HepG2 (cell line): ENCODE data around the gene CCDC9B. TPM values are rescaled to one million over a fixed set of nuclear protein-coding genes. Genes with fewer than 3 reads are reported as not detected.
A peak's percentile ranks its signal among the peaks of the same experiment; 100 is the strongest.

Experiments used
- DNMT3B ChIP-seq: conservative IDR thresholded peaks from 2 replicates; pipeline ENCODE4 v1.6.1; 2016; ENCODE audit warnings: missing biosample characterization, control low read depth
- ESRRA ChIP-seq: sonication (generic); formaldehyde crosslinking; IDR thresholded peaks from 2 replicates; pipeline ENCODE4 v1.5.1; 2020; ENCODE audit warnings: mild to moderate bottlenecking, low read depth, missing genetic modification reagents
- FOXJ3 ChIP-seq: sonication (generic); formaldehyde crosslinking; IDR thresholded peaks from 2 replicates; pipeline ENCODE4 v1.4.0; 2020; ENCODE audit warnings: missing genetic modification reagents, mild to moderate bottlenecking, borderline replicate concordance
- GMEB2 ChIP-seq: IDR thresholded peaks from 2 replicates; pipeline ENCODE4 v1.6.1; 2016; ENCODE audit warnings: missing biosample characterization, missing genetic modification reagents, low read depth
- HOXA3 ChIP-seq: sonication (generic); formaldehyde crosslinking; IDR thresholded peaks from 2 replicates; pipeline ENCODE4 v1.5.0; 2020; ENCODE audit warnings: missing genetic modification reagents
- MIER3 ChIP-seq: IDR thresholded peaks from 2 replicates; pipeline ENCODE4 v1.6.1; 2016; ENCODE audit warnings: missing compliant biosample characterization, borderline replicate concordance
- NR1H2 ChIP-seq: sonication (generic); formaldehyde crosslinking; IDR thresholded peaks from 2 replicates; pipeline ENCODE4 v1.8.1; 2022; ENCODE audit warnings: low read depth, missing genetic modification reagents, borderline replicate concordance
- PHB2 ChIP-seq: fragments of 450-650 bp; IDR thresholded peaks from 2 replicates; pipeline ENCODE4 v1.6.1; 2018; ENCODE audit not compliant: partially characterized antibody
- PRDM4 ChIP-seq: sonication (generic); formaldehyde crosslinking; IDR thresholded peaks from 2 replicates; pipeline ENCODE4 v1.9.0; 2021; ENCODE audit warnings: missing genetic modification reagents, borderline replicate concordance
- TARDBP ChIP-seq: sonication (generic); formaldehyde crosslinking; IDR thresholded peaks from 2 replicates; pipeline ENCODE4 v1.8.0; 2022; ENCODE audit warnings: mild to moderate bottlenecking, missing genetic modification reagents
- TBX2 ChIP-seq: sonication (generic); formaldehyde crosslinking; IDR thresholded peaks from 2 replicates; pipeline ENCODE4 v1.5.0; 2020; ENCODE audit warnings: missing genetic modification reagents, mild to moderate bottlenecking, borderline replicate concordance
- TCF7 ChIP-seq: sonication (generic); IDR thresholded peaks from 2 replicates; pipeline ENCODE4 v1.6.1; 2016; ENCODE audit warnings: antibody characterized with exemption, low read depth
- ZBTB14 ChIP-seq: sonication (generic); formaldehyde crosslinking; IDR thresholded peaks from 2 replicates; pipeline ENCODE4 v1.4.0; 2020; ENCODE audit warnings: missing genetic modification reagents
- ZBTB26 ChIP-seq: IDR thresholded peaks from 2 replicates; pipeline ENCODE4 v1.6.1; 2016; ENCODE audit warnings: missing compliant biosample characterization, missing genetic modification reagents, borderline replicate concordance
- ZFAT ChIP-seq: sonication (generic); formaldehyde crosslinking; conservative IDR thresholded peaks from 2 replicates; pipeline ENCODE4 v1.8.1; 2023; ENCODE audit warnings: missing genetic modification reagents, inconsistent platforms
- ZFYVE20 ChIP-seq: sonication (generic); formaldehyde crosslinking; IDR thresholded peaks from 2 replicates; pipeline ENCODE4 v1.8.0; 2023; ENCODE audit warnings: low read depth, mild to moderate bottlenecking, moderate library complexity, missing genetic modification reagents, borderline replicate concordance
- ZNF207 ChIP-seq: fragments of 450-650 bp; IDR thresholded peaks from 2 replicates; pipeline ENCODE4 v1.6.1; 2016; ENCODE audit warnings: antibody characterized with exemption, borderline replicate concordance
- ZNF225 ChIP-seq: sonication (generic); formaldehyde crosslinking; IDR thresholded peaks from 2 replicates; pipeline ENCODE4 v1.4.0; 2020; ENCODE audit warnings: mild to moderate bottlenecking, missing genetic modification reagents
- ZNF570 ChIP-seq: sonication (generic); formaldehyde crosslinking; IDR thresholded peaks from 2 replicates; pipeline ENCODE4 v1.4.0; 2020; ENCODE audit warnings: mild to moderate bottlenecking, missing genetic modification reagents, borderline replicate concordance
- ZNF75D ChIP-seq: sonication (generic); formaldehyde crosslinking; IDR thresholded peaks from 2 replicates; pipeline ENCODE4 v1.8.1; 2023; ENCODE audit warnings: missing genetic modification reagents, mild to moderate bottlenecking, borderline replicate concordance
- polyA plus RNA-seq, 8 experiments: library from polyadenylated mRNA; depleted of rRNA in 3 of 8; stranded (reverse) in 7 of 8; unstranded in 1 of 8; fragments of >200 nt; fragmentation: Illumina TruSeq in 4 of 8; extraction: Trizol in 4 of 8; gene quantifications; 2 replicates each; pipeline versions ENCODE4 v1.2.1 to v1.2.3, GENCODE V29; 2011 to 2016; ENCODE audit warnings: low read depth in 4 of 8, missing spikeins in 1 of 8, mixed read lengths in 1 of 8; ENCODE audit not compliant: insufficient read depth in 1 of 8
- total RNA-seq, 5 experiments: library from RNA; depleted of rRNA; stranded (reverse); fragments of >200 nt; fragmentation: Illumina TruSeq; extraction: Trizol; gene quantifications; 2 replicates each; pipeline ENCODE4 v1.2.3, GENCODE V29; 2016; ENCODE audit warnings: low read depth in 1 of 5

The CCDC9B gene
- total and polyA plus RNA-seq, 2 of the 13 experiments (the other 11 are each of a cell fraction or from before 2014, with no cell fraction given) = 0.98 to 1.6 TPM

- peak; percentile 87 for TF ChIP-seq HOXA3 (CRISPR knock-in tag)
- TF ChIP-seq ZBTB14 = peak; percentile 70
- TF ChIP-seq TARDBP (CRISPR knock-in tag) = no peak
- peak; percentile 82; the same call in 1 of the 2 replicates for TF ChIP-seq TBX2
- TF ChIP-seq ZNF225 (CRISPR knock-in tag) = peak; percentile 84
- TF ChIP-seq PHB2 = no peak
- peak; percentile 98; the same call in 1 of the 2 replicates for TF ChIP-seq ZFYVE20 (CRISPR knock-in tag)
- TF ChIP-seq TCF7 = no peak
- TF ChIP-seq ZNF570 (CRISPR knock-in tag) = peak; percentile 76; the same call in 1 of the 2 replicates
- peak; percentile 67; the same call in 1 of the 2 replicates for TF ChIP-seq ESRRA (CRISPR knock-in tag)
- peak; percentile 85; the same call in 1 of the 2 replicates for TF ChIP-seq ZFAT (CRISPR knock-in tag)
- no peak for TF ChIP-seq ZNF207
- TF ChIP-seq ZBTB26 = peak; percentile 82; the same call in 1 of the 2 replicates
- peak; percentile 86; the same call in 1 of the 2 replicates for TF ChIP-seq PRDM4 (CRISPR knock-in tag)
- 0 out of 2 replicates have a peak, but pooled peaks have one; percentile 36 for TF ChIP-seq FOXJ3 (CRISPR knock-in tag)
- TF ChIP-seq DNMT3B = 0 out of 2 replicates have a peak, but pooled peaks have one; percentile 58
- peak; percentile 87; the same call in 1 of the 2 replicates for TF ChIP-seq NR1H2
- TF ChIP-seq GMEB2 (CRISPR knock-in tag) = no peak
- no peak for TF ChIP-seq MIER3 (CRISPR knock-in tag)
- peak; percentile 96; the same call in 1 of the 2 replicates for TF ChIP-seq ZNF75D (CRISPR knock-in tag)
Observed at GRCh38 chr15:40367686-40368611, 27.2 kb upstream of the CCDC9B start (continued).
